Prostate gland (tissue), 2 donors: ENCODE data around the gene SDF2. TPM values are rescaled to one million over a fixed set of nuclear protein-coding genes. Genes with fewer than 3 reads are reported as not detected.

Source experiments
- DNase-seq: peaks from one replicate; pipeline ENCODE4 v3.0.0-alpha.2; 2019; ENCODE audit warnings: low spot score
- H3K27ac ChIP-seq, 2 donors: fragments of 200-600 bp; sonication (generic); 2 replicates each; pipeline ENCODE4 v1.5.1; 2017 to 2019
- H3K27me3 ChIP-seq: fragments of 200-600 bp; sonication (generic); replicated peaks from 2 replicates; pipeline ENCODE4 v1.5.1; 2019; ENCODE audit not compliant: insufficient read depth
- H3K36me3 ChIP-seq, 2 donors: fragments of 200-600 bp; sonication (generic); 1 replicate in 1 of 2; 2 replicates in 1 of 2; pipeline versions ENCODE4 v1.5.1 to v1.8.1; 2017 to 2019
- H3K4me1 ChIP-seq: fragments of 200-600 bp; sonication (generic); replicated peaks from 2 replicates; pipeline ENCODE4 v1.5.1; 2019
- H3K4me3 ChIP-seq, 2 donors: fragments of 200-600 bp; sonication (generic); 2 replicates each; pipeline ENCODE4 v1.5.1; 2017 to 2019
- H3K9me3 ChIP-seq: fragments of 200-600 bp; sonication (generic); 2 replicates; pipeline ENCODE4 v1.5.1; 2017
- POLR2A ChIP-seq: fragments of 450-650 bp; IDR thresholded peaks from one replicate; pipeline ENCODE4 v1.6.1; 2016; ENCODE audit warnings: antibody characterized with exemption, mild to moderate bottlenecking
- POLR2AphosphoS5 ChIP-seq: sonication (generic); formaldehyde crosslinking; IDR thresholded peaks from one replicate; pipeline ENCODE4 v1.6.1; 2017; ENCODE audit warnings: antibody characterized with exemption
- WGBS: methylation state at CpG from one replicate; pipeline ENCODE4 v1.1.5; 2018; 5-methylcytosine and 5-hydroxymethylcytosine counted together
- intact Hi-C: fragments of 100-400 bp; cut with DNase I; formaldehyde crosslinking; loops from one replicate; pipeline ENCODE4 v1.14.2; 2022
- total RNA-seq, 2 donors: library from RNA; depleted of rRNA; stranded (reverse); fragments of >200 nt; gene quantifications; one replicate each; pipeline ENCODE4 v1.1.0, GENCODE V29; 2016
- TF ChIP-seq, protein P1 (sequence below), 4 experiments: fragments of 200-600 bp in 2 of 4; fragments of 450-650 bp in 2 of 4; sonication (generic) in 2 of 4; IDR thresholded peaks; 1 replicate in 3 of 4; 2 replicates in 1 of 4; pipeline ENCODE4 v1.5.1; 2016 to 2019; ENCODE audit warnings: antibody characterized with exemption in 4 of 4, mild to moderate bottlenecking in 2 of 4, moderate library complexity in 2 of 4

Gene SDF2
- total RNA-seq, 2 donors from 2014 or later: 53.3 to 80.1 TPM

DNA sequence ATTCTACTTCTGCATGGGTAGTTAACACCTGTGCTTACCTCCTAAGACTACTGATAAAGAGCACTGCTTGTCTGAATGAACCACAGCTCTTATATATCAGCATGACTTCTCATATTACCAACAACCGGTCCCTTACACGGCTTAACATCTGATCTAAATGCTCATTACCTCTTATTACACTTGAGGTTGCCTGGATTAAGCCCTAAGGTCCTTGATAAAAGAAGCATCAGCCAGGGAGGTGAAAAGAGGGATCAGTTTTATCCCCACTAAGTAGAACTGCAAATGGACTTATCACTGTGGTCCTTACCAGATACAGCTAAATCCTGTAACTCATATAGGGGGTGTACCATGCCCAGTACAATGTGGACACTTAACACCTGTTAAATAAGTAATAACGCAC is 39.5 kb downstream of the SDF2 start:
- intact Hi-C loops: no loop called here
- no peak overlapping the region for H3K4me3 ChIP-seq
- no peaks in the 10 kb centered on the region for H3K27me3 ChIP-seq
- H3K4me1 ChIP-seq: no peaks in the 10 kb centered on the region
- 88% methylated on average over 3 of the region's 3 CpGs for WGBS
- DNase-seq: no peak
- H3K27ac ChIP-seq: no peak overlapping the region
- TF ChIP-seq POLR2A (no peak), POLR2AphosphoS5 (no peak)
- TF ChIP-seq, protein P1, sequence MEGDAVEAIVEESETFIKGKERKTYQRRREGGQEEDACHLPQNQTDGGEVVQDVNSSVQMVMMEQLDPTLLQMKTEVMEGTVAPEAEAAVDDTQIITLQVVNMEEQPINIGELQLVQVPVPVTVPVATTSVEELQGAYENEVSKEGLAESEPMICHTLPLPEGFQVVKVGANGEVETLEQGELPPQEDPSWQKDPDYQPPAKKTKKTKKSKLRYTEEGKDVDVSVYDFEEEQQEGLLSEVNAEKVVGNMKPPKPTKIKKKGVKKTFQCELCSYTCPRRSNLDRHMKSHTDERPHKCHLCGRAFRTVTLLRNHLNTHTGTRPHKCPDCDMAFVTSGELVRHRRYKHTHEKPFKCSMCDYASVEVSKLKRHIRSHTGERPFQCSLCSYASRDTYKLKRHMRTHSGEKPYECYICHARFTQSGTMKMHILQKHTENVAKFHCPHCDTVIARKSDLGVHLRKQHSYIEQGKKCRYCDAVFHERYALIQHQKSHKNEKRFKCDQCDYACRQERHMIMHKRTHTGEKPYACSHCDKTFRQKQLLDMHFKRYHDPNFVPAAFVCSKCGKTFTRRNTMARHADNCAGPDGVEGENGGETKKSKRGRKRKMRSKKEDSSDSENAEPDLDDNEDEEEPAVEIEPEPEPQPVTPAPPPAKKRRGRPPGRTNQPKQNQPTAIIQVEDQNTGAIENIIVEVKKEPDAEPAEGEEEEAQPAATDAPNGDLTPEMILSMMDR (IDR thresholded peaks at IDR 0.05): no peak
- peaks cover 23 to 36% of the 10 kb centered on the region in 2 donors for H3K36me3 ChIP-seq
- H3K9me3 ChIP-seq: no peaks in the 10 kb centered on the region

DNA sequence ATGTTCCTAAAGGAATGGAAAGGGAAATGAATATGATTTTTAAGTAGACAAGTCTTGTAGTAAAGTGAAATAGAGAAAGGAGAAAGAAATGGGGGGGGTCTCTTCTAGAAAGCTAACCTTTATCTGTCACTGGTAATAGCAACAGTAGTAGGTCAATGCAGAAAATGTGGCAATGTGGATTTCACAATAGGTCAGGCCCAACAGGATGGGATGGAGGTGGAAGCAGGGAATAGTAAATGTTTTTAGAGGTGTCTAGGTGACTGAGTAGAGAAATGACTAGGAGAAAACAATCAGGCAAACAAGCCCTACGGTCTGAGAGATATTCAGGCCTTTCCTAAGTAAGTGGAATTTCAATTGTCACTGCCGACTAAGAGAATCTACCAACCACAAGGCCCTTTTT is 41.7 kb downstream of the SDF2 start:
- no peak overlapping the region for H3K27ac ChIP-seq
- no peak overlapping the region for H3K4me3 ChIP-seq
- H3K36me3 ChIP-seq: peaks cover 39 to 52% of the 10 kb centered on the region in 2 donors
- no peaks in the 10 kb centered on the region for H3K4me1 ChIP-seq
- H3K9me3 ChIP-seq: no peaks in the 10 kb centered on the region
- H3K27me3 ChIP-seq: no peaks in the 10 kb centered on the region
- WGBS: 87% methylated on average over 2 of the region's 2 CpGs
- TF ChIP-seq POLR2A: no peak
- no peak for DNase-seq
- intact Hi-C loops: no loop called here

DNA sequence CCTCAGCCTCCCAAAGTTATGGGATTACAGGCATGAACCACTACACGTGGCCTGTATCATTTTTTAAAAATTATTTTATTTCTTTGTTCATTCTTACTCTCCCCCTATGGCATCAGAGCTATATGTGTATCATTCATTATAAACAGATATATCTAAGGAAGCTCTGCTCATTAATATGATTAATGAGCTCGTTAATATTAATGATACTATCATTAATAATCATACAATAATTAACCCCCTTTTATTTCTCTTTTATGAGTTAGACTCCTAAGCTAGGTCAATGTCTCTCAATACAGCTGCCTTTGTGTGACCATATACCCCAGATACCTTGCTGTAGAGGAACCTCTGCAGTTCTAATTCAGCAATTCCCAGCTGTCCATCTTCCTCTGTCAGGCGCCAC is 43.2 kb downstream of the SDF2 start:
- peaks cover 44 to 49% of the 10 kb centered on the region in 2 donors for H3K36me3 ChIP-seq

DNA sequence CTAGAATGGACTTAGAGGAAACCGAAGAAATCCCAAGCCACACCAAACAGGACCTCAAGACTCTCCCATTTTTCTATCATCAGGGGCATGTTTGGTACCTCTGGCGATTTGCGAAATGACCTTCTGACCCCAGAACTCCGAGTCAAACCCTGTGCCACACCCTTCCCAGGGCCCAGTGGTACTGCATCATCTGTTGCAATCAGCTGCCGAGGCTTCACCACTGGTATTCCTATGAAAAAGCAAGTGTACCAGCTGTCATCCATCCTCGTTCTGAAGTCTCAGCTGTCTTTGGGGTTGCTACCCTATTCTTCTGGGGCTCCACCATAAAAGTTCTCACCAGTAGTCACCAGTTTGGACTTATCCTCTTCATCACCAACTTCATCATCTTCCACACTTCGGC is 45.4 kb downstream of the SDF2 start:
- peaks cover 40 to 44% of the 10 kb centered on the region in 2 donors for H3K36me3 ChIP-seq
- intact Hi-C loops: no loop called here
- H3K27ac ChIP-seq: no peak overlapping the region
- DNase-seq: no peak
- no peak overlapping the region for H3K4me3 ChIP-seq
- H3K27me3 ChIP-seq: no peaks in the 10 kb centered on the region
- WGBS: 80% methylated on average over 7 of the region's 7 CpGs
- TF ChIP-seq, protein P1 (IDR thresholded peaks at IDR 0.05): no peak
- TF ChIP-seq POLR2AphosphoS5: no peak
- TF ChIP-seq POLR2A: no peak
- H3K9me3 ChIP-seq: no peaks in the 10 kb centered on the region
- no peaks in the 10 kb centered on the region for H3K4me1 ChIP-seq

More for the DNA sequence above, 43.2 kb downstream of the SDF2 start:
- H3K4me1 ChIP-seq: no peaks in the 10 kb centered on the region
- no peak for TF ChIP-seq POLR2A
- TF ChIP-seq, protein P1 (IDR thresholded peaks at IDR 0.05): no peak
- TF ChIP-seq POLR2AphosphoS5: no peak
- no peak overlapping the region for H3K4me3 ChIP-seq
- WGBS: 95% methylated on average over 3 of the region's 3 CpGs
- no peak for DNase-seq
- H3K27me3 ChIP-seq: no peaks in the 10 kb centered on the region
- no peak overlapping the region for H3K27ac ChIP-seq
- no peaks in the 10 kb centered on the region for H3K9me3 ChIP-seq
- intact Hi-C loops: no loop called here

- peaks cover 31 to 36% of the 10 kb centered on the region in 2 donors for H3K36me3 ChIP-seq
- no peaks in the 10 kb centered on the region for H3K4me1 ChIP-seq
- H3K9me3 ChIP-seq: no peaks in the 10 kb centered on the region
- H3K27me3 ChIP-seq: no peaks in the 10 kb centered on the region
- WGBS: 87% methylated on average over 4 of the region's 4 CpGs
- no peak overlapping the region for H3K27ac ChIP-seq
- intact Hi-C loops: no loop called here
- no peak for TF ChIP-seq POLR2AphosphoS5
- TF ChIP-seq, protein P1 (IDR thresholded peaks at IDR 0.05): no peak
- no peak for TF ChIP-seq POLR2A
- no peak overlapping the region for H3K4me3 ChIP-seq
- no peak for DNase-seq
These were observed 46.3 kb downstream of the SDF2 start for GRCh38 chr17:28615260-28615940.
